Testis (tissue), 2 donors: ENCODE measurements around the gene PARS2.

Experiments used
- CTCF ChIP-seq, 3 experiments: fragments of 450-650 bp in 2 of 3; fragments of 200-600 bp in 1 of 3; sonication (generic) in 1 of 3; IDR thresholded peaks; one replicate each; pipeline ENCODE4 v1.5.1; 2016 to 2019; ENCODE audit warnings: antibody characterized with exemption in 3 of 3, mild to moderate bottlenecking in 2 of 3, moderate library complexity in 1 of 3
- POLR2A ChIP-seq: fragments of 450-650 bp; IDR thresholded peaks from one replicate; pipeline ENCODE4 v1.6.1; 2017; ENCODE audit warnings: antibody characterized with exemption, mild to moderate bottlenecking, moderate library complexity

- no peak for TF ChIP-seq CTCF (IDR thresholded peaks at IDR 0.05)
- TF ChIP-seq POLR2A, result no peak
These were observed 44.3 kb upstream of the PARS2 start for GRCh38 chr1:54808443-54809207.
